GM18505 (cell line): ENCODE measurements around the gene KLHL3.

ENCODE experiments used
- ATAC-seq: cut with Tn5 transposase; IDR thresholded peaks from one replicate; pipeline ENCODE4 v1.9.1; 2021; ENCODE audit not compliant: unreplicated experiment
- POLR2A ChIP-seq: IDR thresholded peaks from 4 replicates; pipeline ENCODE4 v1.6.1; 2011; ENCODE audit warnings: borderline replicate concordance; ENCODE audit not compliant: insufficient read depth, insufficient read length; ENCODE audit errors: extremely low read depth

Gene KLHL3

GRCh38 chr5:137606401-137606800 is 129.5 kb downstream of the KLHL3 start:
- no peak for TF ChIP-seq POLR2A
- ATAC-seq = no peak

GRCh38 chr5:137605411-137605810 is 130.5 kb downstream of the KLHL3 start:
- no peak for TF ChIP-seq POLR2A
- no peak for ATAC-seq

DNA sequence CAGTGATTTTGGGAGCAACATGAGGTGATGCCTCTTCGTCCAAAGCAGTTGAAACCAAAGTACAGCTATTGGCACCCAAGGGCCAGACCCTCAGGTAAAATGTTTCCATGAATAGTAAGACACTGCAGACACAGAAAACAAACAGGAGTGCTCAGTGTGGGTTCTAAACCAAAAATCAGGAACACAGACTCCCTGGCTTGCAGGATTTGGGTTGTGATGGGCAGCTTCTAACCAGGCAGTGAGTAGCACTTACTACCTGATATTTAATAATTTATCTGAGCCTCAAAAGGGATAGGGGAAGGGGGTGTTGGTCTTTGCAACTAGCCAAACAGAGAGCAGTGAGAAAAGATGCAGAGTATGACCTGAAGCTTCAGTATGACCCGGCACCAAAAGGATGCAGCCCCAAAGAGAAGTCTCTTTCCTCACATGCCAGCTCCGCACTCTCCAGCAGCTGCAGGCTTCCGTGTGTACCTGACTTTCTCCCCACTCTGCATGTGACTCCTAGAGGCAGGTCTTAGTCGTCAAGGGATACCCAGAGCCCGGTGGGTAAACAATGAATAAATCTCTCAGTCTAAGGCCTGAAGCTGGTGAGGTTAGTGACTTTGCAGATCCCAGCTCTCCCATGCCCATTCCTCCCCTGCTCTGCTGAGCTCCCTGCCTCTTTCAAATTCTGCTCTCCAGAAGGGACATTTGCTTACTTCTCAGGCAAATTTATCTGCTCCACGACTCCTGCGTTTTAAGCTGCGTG is 131.4 kb downstream of the KLHL3 start:
- no peak for TF ChIP-seq POLR2A
- ATAC-seq = no peak

DNA sequence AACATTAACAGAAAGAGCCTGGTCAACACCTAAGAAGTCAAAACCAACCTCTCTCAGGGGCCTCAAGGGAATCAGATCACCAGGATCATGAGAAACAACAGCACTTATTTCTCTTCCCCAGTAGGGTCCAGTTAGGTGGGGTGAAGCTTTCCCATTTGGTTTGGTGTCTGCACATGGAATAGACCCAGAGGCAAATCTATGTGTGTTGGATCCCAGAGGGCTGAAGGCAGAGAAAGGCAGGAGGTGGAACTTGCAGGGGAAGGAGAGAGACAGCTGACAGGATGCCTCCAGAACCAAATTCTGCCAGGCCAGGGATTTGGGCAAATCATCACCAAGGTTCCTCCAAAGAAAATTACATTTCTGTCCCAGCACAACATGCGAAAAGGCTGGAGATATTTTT is 132.0 kb downstream of the KLHL3 start:
- ATAC-seq = no peak
- TF ChIP-seq POLR2A = no peak

DNA sequence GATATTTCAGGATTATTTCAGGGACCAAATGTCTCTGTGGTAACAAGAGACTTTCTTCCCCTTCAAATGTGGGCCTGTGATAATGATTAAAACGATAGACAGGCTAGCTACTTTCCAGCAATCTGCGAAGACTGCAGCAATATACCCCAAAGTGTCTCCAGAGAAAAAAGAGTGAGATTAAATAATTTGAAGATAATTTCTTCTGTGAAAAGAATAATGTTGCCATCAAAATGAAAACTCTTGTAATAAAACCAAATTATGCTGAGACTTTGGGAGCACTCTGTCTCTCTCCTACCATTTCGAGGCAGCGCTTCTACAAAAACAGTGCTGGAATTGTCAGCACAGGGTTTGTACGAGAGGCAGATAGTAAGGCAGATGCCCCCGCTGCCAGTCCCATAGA is 132.5 kb downstream of the KLHL3 start:
- TF ChIP-seq POLR2A = no peak
- no peak for ATAC-seq

- no peak for ATAC-seq
- TF ChIP-seq POLR2A = no peak
These were observed 133.1 kb downstream of the KLHL3 start for GRCh38 chr5:137602721-137603273.

DNA sequence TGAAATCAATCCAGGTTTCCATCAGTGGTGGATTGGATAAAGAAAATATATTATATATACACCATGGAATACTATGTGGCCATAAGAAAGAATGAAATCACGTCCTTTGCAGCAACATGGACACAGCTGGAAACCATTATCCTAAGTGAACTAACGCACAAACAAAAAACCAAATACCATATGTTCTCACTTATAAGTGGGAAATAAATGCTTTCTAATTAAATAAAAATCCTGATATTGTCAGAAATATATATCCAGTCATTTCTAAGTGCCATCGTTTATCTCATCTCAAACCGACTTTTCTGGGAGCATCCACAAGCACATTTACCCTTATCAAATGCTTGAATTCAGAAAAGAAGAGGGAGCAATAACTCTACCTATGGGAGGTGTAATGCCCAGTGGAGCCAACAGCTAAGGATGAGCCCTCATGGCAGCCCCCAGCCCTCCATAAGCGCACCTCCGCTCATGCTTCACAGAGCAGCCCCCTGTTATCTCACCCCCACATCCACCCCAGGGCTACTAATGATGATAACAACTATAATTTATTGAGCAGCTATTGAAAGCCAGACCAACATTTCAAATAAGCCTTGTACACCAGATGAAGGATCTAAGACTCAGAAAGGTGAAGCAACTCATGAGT is 135.0 kb downstream of the KLHL3 start:
- no peak for TF ChIP-seq POLR2A
- no peak for ATAC-seq

GRCh38 chr5:137599457-137599856 is 136.4 kb downstream of the KLHL3 start:
- no peak for ATAC-seq
- TF ChIP-seq POLR2A = no peak

- no peak for ATAC-seq
- no peak for TF ChIP-seq POLR2A
These were observed 137.5 kb downstream of the KLHL3 start for GRCh38 chr5:137598399-137598798.

DNA sequence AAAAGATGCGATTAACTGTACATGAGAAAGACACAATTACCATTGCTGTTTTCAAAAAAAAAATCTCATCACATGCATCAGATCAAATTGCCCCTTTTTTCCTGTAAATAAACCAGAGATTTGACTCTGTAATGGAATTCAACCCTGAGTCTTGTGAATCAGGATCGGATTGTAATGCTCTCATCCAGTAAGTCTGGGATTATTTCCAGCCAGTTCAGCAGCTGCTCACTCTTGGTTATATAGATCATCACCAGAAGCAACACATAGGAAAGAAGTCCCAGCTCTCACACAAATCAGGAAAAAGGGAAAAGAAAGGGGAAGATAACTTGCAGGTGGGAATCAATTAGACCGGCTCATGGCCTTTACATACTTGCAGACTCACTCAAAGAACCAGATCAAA is 138.9 kb downstream of the KLHL3 start:
- no peak for TF ChIP-seq POLR2A
- no peak for ATAC-seq

DNA sequence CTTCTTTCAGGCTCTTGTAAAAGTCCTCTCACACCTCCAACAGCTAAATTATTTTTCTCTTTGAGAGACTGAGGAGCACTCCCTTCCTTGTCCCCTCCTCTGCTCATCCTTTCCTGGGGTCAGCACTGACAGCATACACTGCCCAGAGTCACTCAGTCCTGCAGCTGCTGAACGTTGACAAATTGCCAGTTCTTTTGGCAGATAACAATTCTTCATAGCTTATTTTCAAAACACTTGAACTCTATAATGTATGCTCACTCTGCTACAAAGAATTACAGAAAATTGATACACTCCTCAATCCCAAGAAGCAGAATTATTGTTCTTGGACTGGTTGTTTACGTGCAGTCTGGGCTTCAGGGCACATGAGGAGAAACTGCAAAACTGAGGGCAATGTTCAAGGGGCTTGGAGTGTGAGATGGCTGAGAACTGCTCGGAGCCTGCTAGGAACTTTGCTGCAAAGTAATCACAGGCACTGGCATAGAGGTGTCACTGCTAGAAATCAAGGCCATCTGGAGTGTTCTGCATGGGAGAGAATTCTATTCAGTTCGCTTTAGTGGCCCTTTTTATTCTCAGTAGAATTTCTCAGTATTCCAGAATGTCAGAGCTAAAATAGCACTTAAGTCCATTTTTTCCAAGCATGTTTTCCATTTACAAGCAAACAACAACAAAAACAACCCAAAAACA is 140.4 kb downstream of the KLHL3 start:
- no peak for TF ChIP-seq POLR2A
- no peak for ATAC-seq

DNA sequence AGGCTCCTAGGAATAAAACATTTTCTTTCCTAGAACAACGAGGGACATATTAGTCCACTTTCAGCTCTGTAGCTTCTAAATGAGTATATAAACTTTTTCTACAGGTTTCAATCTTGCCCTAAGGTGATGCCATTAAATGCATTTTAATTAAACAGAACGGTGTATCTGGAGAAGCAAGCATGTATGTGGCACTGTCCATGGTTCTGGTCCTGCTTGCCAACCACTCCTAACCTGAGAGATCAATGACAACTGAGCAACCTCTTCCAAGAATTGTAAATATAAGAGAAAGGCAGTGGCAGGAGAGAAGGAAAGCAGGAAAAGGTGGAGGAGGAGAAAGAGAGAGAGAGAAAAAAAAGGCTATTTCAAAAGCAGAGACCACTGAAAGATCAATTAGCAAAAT is 141.2 kb downstream of the KLHL3 start:
- no peak for TF ChIP-seq POLR2A
- no peak for ATAC-seq

GRCh38 chr5:137592317-137592716 is 143.6 kb downstream of the KLHL3 start:
- no peak for TF ChIP-seq POLR2A
- ATAC-seq = no peak

DNA sequence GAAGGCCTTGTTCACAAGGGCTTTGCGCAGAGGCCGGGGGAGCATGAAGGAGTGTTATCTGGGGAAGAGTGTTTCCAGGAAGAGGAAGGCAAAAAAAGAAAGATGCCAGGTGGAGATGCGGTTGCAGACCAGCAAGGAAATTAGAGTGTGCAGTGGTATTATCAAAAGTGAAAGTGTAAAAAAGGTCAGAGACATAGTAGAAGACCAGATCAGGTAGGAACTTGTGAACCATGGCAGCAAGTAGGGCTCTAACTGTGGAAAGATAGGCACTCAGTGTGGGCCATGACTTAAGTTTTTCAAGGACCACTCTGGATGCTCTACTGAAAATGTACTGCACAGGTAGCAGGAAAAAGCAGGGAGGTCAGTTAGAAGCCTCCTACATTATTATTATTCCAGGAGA is 146.7 kb downstream of the KLHL3 start:
- TF ChIP-seq POLR2A = no peak
- no peak for ATAC-seq

DNA sequence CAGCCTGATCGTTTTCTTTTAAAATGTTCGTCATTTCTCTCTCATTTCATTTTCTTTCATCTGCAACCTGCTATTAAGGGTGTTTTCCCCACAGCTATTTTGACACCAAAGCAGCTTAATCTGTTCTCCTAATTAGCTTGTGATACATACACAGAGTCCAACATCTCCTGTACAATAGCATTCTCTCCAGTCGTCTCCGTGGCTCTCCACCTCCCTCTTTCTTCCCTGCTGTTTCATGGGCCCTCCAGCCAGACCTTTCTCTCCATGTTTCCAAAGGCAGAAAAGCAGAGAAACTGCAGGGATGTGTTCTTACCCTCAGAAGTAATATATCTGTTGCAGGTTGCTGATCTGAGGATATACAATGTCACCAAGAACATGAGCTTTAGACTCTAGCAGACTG is 148.0 kb downstream of the KLHL3 start:
- TF ChIP-seq POLR2A = no peak
- no peak for ATAC-seq

- no peak for ATAC-seq
- no peak for TF ChIP-seq POLR2A
These were observed 151.6 kb downstream of the KLHL3 start for GRCh38 chr5:137584262-137584661.
